NCI-H1417 (cell line): ENCODE results near the gene NXPE3.
"Not testable (repeated sequence)": the region's sequence is repeated elsewhere in the genome, so short reads cannot be mapped to it uniquely, and the experiment has no call there.

Experiments
- DNase-seq, 3 experiments: peaks; one replicate each; lab custom pipeline; 2025; lab: John Stamatoyannopoulos, UW

The NXPE3 gene

GRCh38 chr3:101851850-101852714 is 73.1 kb downstream of the NXPE3 start:
- no peak for DNase-seq

DNA sequence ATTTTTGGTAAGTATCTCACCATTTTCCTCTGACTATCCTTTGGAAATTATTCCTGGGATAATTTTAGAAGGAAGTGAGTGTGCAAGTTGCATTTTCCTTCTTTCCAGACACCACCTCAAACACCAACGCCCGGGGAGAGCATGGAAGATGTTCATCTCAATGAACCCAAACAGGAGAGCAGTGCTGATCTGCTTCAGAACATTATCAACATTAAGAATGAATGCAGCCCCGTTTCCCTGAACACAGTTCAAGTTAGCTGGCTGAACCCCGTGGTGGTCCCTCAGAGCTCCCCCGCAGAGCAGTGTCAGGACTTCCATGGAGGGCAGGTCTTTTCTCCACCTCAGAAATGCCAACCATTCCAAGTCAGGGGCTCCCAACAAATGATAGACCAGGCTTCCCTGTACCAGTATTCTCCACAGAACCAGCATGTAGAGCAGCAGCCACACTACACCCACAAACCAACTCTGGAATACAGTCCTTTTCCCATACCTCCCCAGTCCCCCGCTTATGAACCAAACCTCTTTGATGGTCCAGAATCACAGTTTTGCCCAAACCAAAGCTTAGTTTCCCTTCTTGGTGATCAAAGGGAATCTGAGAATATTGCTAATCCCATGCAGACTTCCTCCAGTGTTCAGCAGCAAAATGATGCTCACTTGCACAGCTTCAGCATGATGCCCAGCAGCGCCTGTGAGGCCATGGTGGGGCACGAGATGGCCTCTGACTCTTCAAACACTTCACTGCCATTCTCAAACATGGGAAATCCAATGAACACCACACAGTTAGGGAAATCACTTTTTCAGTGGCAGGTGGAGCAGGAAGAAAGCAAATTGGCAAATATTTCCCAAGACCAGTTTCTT is 74.2 kb downstream of the NXPE3 start:
- DNase-seq, result no peak

GRCh38 chr3:101853982-101854381 is 75.0 kb downstream of the NXPE3 start:
- DNase-seq, result no peak

DNA sequence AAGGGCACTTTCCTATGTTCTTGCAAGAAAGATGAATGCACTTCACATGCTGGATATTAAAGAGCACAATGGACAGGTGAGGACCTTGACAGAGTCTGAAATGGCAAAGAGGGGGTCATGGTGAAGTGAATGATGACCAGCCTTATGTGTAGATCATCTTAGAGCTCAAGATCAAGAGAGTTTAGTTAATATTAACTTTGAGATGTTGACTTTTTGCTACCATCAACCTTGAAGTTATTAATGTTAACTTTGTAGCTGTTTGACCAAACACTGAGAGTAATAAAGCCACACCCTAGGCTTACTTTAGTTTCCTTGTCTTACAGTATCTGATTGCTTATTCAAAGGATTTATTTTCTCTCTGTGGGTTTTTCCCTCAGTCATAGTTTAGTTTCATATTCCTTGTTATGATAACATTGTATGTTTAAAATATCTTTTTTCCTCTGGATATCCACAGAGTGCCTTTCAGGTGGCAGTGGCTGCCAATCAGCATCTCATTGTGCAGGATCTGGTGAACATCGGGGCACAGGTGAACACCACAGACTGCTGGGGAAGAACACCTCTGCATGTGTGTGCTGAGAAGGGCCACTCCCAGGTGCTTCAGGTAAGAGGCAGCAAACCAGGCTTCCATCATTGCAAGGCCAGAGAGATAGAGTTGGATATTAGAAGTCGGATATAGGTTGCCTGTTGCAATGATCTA is 75.7 kb downstream of the NXPE3 start:
- no peak for DNase-seq

DNA sequence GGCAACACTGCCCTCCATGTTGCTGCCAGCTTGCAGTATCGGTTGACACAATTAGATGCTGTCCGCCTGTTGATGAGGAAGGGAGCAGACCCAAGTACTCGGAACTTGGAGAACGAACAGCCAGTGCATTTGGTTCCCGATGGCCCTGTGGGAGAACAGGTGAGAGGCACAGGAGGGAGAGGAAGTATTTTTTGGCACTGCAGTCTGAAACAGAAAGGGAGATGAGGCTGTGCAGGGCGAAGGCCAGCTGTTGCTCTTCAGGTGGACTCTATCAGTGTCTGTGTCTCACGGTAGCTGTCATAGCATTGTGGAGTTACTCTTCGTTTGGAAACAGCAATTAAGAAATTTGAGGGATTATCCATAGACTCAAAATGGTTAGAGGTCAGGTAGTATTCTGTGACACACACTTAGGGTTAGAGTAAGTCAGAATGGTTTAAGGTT is 78.3 kb downstream of the NXPE3 start:
- DNase-seq, result no peak

DNA sequence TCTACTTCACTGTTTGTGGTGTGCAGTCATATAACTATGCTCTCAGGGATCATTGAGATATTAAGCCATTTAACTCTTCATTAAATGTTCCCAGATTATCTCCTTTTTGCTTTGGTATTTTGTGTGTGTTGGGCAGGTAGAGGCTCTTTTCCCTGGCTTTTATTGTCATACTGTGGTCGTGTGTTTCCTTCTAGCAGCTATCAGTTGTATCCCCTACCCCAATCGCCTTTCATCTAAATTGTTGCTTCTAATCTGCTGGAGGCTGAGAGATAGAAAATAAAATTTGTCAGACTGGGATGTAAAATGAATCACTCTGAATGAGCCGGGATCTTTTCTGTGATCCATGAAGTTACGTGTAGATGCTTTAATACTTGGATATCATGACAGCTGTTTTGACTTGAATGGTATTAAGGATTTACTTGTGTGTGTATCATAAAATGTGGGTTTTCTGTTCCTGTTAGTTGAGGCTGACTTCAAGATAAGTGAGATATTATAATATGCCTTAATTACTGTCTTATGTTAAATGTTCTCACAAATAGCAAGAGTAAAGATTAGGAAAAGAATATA is 79.5 kb downstream of the NXPE3 start:
- no peak for DNase-seq

DNA sequence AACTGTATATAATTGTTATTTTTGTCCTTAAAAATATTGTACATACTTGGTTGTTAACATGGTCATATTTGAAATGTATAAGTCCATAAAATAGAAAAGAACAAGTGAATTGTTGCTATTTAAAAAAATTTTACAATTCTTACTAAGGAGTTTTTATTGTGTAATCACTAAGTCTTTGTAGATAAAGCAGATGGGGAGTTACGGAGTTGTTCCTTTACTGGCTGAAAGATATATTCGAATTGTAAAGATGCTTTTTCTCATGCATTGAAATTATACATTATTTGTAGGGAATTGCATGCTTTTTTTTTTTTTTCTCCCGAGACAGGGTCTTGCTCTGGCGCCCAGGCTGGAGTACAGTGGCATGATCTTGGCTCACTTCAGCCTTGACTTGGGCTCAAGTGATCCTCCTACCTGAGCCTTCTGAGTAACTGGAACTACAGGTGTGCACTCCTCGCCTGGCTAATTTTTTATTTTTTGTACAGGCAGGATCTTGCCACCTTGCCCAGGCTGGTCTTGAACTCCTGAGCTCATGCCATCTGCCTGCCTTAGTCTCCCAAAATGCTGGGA is 81.0 kb downstream of the NXPE3 start:
- DNase-seq, result no peak

GRCh38 chr3:101861212-101861788 is 82.3 kb downstream of the NXPE3 start:
- no peak for DNase-seq

DNA sequence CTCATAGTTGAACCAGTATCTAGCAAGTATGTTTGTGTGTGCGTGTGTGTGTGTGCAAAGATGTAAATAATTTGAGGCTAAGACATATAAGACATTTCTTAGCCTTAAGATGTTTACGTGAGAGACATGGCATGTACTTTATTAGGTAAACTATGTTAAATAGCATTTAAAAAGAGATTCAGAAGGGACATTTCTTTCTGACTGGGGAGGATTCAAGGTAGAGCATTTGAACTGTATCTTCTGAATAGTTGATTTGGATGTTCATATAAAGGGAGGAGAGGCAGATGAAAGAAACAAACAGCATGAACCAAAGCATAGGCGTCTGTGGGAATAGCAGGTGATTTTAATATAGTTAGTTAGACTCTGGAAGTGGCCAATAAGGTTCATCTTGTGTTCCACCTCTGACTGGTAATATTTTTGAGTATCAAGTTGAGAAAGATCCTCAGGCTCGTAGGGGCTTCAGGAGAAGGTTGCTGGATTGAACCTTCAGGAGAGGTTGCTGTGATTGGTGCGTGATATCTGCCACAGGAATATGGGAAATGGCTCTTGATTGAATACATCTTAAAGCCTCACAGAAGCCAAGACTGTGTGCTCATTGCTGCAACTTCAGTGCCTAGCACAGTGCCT is 82.9 kb downstream of the NXPE3 start:
- DNase-seq, result no peak

- DNase-seq, result no peak
Observed at GRCh38 chr3:101862416-101863165, 83.6 kb downstream of the NXPE3 start.

GRCh38 chr3:101864926-101865325 is 85.9 kb downstream of the NXPE3 start:
- not testable (repeated sequence) for DNase-seq

DNA sequence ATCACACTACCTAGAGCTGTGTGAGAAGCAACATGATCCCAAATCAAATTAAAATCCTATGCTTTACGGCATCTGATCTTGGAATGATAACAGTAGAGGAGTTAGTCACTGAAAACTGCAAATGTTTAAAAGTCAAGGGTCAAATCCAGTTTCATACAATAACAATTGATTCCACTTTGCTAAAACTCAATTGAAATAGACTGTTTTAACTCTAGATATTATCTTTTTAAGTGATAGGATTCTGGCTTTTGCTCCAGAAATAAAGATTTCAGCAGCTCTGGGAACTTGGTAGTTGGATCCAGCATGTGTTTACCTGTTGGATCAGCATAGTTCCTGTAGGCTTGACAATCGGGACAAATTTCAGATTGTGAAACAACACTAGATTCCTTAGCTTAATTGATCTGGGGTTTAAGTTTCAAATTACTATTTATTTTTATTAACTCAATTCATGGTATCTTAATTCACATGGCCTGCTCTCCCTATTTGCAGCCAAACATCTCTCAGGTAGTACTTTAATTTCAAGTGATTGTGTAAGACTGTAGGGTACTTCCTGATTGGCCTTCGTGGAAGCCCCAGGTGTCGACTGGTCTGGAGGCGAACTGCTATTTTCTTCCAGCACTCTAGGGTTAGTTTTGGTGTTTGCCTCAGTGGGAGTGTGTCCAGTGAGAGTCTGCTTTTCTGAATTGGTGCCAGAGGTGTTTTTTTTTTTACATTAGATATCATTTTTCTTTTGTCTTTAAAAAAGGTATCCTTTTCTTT is 86.9 kb downstream of the NXPE3 start:
- no peak for DNase-seq

- no peak for DNase-seq
Observed at GRCh38 chr3:101867511-101867910, 88.5 kb downstream of the NXPE3 start.

- no peak for DNase-seq
Observed at GRCh38 chr3:101867996-101868395, 89.0 kb downstream of the NXPE3 start.

GRCh38 chr3:101868534-101869464 is 89.8 kb downstream of the NXPE3 start:
- no peak for DNase-seq

GRCh38 chr3:101870138-101870537 is 91.1 kb downstream of the NXPE3 start:
- DNase-seq, result no peak

GRCh38 chr3:101873619-101874018 is 94.6 kb downstream of the NXPE3 start:
- DNase-seq, result no peak

DNA sequence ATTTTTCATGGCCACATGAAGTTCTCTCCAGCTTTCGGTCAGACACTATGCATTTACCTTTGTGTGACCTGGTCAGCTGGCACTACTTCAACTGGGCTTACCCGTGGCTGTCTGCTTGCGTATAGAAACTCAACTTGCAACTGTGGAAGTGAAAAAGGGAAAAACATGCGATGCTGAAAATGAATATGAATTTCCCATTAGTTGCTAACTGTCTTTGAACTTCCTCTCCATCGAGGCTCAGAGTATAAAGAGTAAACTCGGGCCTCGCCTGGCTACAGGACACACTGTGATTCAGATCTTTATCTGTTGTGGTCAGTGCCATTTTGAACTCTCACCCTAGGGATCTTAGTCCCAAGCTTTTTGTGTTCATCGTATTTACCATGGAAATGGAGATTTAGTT is 97.1 kb downstream of the NXPE3 start:
- no peak for DNase-seq
